GM23338 (cell line): ENCODE measurements around the gene FARS2.

Experiments
- CREB1 ChIP-seq: fragments of 250-450 bp; sonication (Bioruptor Pico); IDR thresholded peaks from 2 replicates; pipeline ENCODE4 v1.5.0; 2020; ENCODE audit warnings: low read depth, mild to moderate bottlenecking, moderate library complexity
- CTCF ChIP-seq, 2 experiments: fragments of 200-600 bp in 1 of 2; sonication (generic) in 1 of 2; conservative IDR thresholded peaks; 2 replicates each; pipeline versions ENCODE4 v1.5.1 to v1.6.1; 2016 to 2017; ENCODE audit warnings: antibody characterized with exemption in 2 of 2, low read depth in 2 of 2, mild to moderate bottlenecking in 2 of 2, moderate library complexity in 1 of 2
- EZH2 ChIP-seq: fragments of 200-600 bp; sonication (generic); IDR thresholded peaks from one replicate; pipeline ENCODE4 v1.8.0; 2017; ENCODE audit warnings: antibody characterized with exemption, mild to moderate bottlenecking, low read depth; ENCODE audit not compliant: unreplicated experiment
- EZH2phosphoT487 ChIP-seq: fragments of 200-600 bp; sonication (generic); IDR thresholded peaks from one replicate; pipeline ENCODE4 v1.8.1; 2018; ENCODE audit warnings: antibody characterized with exemption; ENCODE audit not compliant: unreplicated experiment
- JUNB ChIP-seq: IDR thresholded peaks from one replicate; pipeline ENCODE4 v1.6.1; 2016; ENCODE audit warnings: antibody characterized with exemption; ENCODE audit not compliant: unreplicated experiment
- POLR2AphosphoS5 ChIP-seq: IDR thresholded peaks from 2 replicates; pipeline ENCODE4 v1.6.1; 2016; ENCODE audit warnings: antibody characterized with exemption, low read depth
- REST ChIP-seq: IDR thresholded peaks from one replicate; pipeline ENCODE4 v1.6.1; 2018; ENCODE audit warnings: antibody characterized with exemption; ENCODE audit not compliant: unreplicated experiment
- ZNF331 ChIP-seq: fragments of 250-450 bp; sonication (Bioruptor Pico); IDR thresholded peaks from 2 replicates; pipeline ENCODE4 v1.5.0; 2020; ENCODE audit warnings: low read depth, mild to moderate bottlenecking, moderate library complexity

DNA sequence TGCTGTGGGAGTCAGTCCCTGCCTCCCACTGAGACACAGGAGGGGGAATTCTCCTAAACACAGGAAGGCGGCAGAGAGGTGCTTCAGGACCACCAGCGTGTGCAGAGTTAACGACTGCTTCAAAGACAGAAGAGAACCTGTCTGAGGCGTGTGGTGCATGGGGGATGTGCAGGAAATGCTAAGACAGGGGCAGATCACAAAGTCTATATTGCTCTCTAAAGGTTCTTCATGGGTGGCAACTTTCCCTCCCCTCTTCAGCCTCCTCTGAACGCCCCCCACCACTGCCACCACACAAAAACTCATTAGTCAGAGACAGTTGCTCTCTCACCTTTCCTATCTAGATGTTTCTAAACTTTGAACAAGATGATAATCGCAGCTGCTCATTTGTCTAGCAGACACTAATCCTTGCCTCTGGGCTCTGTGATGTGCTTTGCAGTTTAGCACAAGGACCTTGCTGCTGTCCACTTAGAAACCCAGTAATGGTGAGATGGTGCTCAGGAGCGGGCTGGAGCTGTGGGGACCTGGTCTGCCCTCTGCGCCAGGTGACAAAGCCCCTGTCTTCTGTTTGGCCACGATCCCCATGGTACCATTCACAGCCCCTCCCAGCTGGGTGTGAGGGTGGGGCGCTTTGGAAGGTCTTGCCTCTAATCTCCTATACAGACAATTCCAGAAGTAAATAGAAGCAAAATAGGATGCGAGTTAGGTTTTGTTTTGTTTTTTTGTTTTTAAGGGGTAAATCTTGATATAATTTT, 525.8 kb downstream of the FARS2 start:
- TF ChIP-seq REST (no peak), EZH2phosphoT487 (no peak), POLR2AphosphoS5 (no peak), CTCF (conservative IDR thresholded peaks at IDR 0.05; ENCODE audit: low read depth in 2 of 2) (no peak), CREB1 (CRISPR knock-in tag) (no peak), EZH2 (no peak), JUNB (no peak), ZNF331 (CRISPR knock-in tag) (no peak)
